ENCODE measurements around the gene RAD21L1.

Gene RAD21L1

DNA sequence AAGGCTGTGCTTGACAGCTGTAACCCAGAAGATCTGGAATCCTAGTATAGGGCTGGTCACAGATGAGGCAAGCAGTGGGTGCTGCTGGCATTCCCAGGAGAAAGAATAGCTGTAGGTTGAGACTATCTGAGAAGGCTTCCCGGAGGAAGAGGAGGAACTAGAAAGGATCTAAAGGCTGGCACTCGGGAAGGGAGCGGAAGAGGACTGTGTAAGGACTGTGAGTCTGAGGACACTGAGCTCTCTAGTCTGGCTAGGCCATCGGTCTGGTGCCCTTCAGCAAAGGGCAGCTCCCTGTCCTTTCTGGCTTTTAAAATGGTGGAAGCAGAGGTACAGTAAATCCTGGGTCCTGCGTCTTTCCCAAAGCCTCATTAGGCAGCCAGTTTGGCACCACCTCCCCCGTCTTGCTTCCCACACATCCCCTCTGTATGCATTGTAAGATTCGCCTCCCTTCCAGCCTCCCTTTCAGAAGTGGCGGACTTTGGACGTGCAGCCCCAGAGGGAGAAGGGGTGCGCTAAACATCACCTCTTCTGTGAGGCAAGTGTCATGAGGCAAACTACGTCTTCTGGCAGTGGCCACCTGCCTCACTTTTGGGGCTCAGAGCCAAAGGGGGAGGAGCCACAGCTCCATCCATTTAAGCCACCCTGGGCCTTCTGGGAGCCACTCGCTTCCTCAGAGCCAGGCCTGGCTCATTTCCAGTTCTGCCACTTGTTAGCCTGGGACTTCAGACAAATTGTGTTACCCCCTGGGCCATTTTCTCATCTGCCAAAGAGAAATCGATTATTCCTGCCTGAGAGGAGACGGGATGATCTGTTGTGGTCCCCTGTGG, 48.9 kb downstream of the RAD21L1 start:
- TF ChIP-seq JUND (IDR thresholded peaks at IDR 0.05; ENCODE audit: low read depth), result no peak
- no peak for DNase-seq (ENCODE audit: low read depth in 1 of 2, low spot score in 1 of 2)
- in situ Hi-C loops (cut with HindIII; ENCODE audit: low pct_unique_long_range_greater_than_20kb, low sequenced_read_pairs), result no loop called here

DNA sequence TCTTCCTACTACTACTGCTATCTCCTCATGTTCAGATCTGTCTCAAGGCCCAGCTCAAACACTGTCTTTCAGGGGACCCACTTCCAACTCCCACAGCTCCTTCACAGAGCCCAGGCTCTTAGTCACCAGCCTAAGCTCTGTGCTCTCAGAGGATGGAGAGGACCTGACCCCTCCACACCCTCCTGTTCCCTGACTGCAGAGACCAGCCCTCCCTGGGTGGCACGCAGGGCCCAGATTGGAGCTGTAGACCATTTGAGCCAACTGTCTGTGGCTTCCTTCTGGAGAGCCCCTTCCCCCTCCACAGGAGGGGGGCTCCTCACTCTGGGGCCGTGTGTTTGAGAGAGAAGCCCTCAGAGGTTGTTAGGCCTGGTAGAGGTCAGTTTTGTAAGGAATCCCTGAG, 50.1 kb downstream of the RAD21L1 start:
- DNase-seq (ENCODE audit: low read depth in 1 of 2, low spot score in 1 of 2), result no peak
- TF ChIP-seq JUND (IDR thresholded peaks at IDR 0.05; ENCODE audit: low read depth), result no peak
- in situ Hi-C loops (cut with HindIII; ENCODE audit: low pct_unique_long_range_greater_than_20kb, low sequenced_read_pairs), result no loop called here

DNA sequence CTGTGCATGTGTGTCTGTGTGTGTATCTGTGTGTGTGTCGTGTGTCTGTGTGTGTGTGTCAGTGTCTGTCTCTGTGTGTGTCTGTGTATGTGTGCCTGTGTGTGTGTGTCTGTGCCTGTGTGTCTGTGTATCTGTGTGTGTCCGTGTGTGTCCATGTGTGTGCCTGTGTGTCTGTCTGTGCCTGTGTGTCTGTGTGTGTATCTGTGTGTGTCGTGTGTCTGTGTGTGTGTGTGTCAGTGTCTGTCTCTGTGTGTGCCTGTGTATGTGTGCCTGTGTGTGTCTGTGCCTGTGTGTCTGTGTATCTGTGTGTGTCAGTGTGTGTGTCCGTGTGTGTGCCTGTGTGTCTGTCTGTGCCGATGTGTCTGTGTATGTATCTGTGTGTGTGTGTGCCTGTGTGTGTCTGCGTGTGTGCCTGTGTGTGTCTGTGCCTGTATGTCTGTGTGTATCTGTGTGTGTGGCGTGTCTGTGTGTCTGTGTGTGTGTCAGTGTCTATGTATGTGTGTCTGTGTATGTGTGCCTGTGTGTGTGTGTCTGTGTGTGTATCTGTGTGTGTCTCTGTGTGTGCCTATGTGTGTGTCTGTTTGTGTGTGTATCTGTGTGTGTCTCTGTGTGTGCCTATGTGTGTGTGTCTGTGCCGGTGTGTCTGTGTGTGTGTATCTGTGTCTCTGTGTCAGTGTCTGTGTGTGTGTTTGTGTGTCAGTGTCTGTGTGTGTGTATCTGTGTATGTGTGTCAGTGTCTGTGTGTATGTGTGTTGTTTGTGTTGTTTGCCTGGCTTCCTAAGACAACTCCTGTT, 51.9 kb downstream of the RAD21L1 start:
- no peak for DNase-seq (ENCODE audit: low read depth in 1 of 2, low spot score in 1 of 2)
- in situ Hi-C loops (cut with HindIII; ENCODE audit: low pct_unique_long_range_greater_than_20kb, low sequenced_read_pairs), result no loop called here
- no peak for TF ChIP-seq JUND (IDR thresholded peaks at IDR 0.05; ENCODE audit: low read depth)

DNA sequence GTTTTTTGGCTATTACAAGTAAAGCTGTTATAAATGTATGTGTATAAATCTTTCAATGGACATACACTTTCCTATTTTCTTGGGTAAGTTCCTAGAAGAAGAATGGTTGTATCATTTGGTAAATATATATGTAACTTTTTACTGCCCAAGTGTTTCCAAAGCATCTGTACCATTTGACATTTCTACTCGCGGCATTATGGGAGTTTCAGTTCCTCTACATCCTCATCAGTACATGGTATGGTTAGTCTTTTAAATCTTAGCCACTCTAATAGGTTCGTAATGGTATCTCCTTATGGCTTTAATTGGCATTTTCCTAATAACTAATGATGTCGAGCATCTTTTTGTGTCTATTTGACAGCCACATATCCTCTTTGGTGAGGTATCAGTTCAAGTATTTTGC, 53.1 kb downstream of the RAD21L1 start:
- in situ Hi-C loops (cut with HindIII; ENCODE audit: low pct_unique_long_range_greater_than_20kb, low sequenced_read_pairs), result no loop called here
- no peak for DNase-seq (ENCODE audit: low read depth in 1 of 2, low spot score in 1 of 2)
- TF ChIP-seq JUND (IDR thresholded peaks at IDR 0.05; ENCODE audit: low read depth), result no peak

DNA sequence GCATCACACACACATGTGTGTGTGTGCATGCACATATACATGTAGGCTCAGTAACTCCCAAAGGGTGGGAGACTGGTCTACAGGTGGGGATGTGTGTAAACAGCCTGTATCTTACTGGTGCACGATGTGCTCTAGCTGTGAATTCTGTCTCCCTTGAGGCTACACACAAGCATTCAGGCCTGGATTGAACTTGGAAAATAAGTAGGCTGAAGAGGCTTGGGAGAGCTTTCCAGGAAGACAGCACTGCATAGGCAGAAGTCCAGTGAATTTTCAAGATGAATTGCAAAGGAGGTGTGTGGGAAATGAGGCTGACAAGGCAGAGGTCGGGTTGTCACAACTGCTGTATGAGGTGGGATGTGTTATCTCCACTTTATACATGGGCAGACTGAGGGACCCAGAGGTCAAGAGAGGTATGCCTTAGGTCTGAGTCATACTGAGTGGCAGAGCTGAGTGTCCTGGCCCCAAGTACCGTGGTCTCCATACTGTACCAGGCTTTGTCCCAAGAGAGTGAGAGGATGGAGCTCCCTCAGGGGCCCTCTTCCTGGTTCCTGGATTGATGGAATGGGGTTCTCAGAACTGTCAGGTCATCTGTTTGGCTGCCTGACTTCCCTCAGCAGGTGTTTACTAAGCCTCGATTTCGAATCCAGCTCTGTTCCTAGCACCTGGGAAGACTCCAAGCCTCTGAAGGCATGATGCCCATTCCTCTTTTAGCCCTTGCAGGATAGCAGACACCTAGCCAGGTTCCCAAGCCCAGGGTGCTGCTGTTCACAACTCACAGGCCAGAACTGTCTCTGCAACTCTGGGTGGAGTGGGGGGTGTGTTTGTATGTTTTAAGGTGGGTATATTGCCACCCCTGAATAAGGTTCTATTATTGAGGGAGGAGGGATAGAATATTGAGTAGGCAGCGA, 54.6 kb downstream of the RAD21L1 start:
- TF ChIP-seq JUND (IDR thresholded peaks at IDR 0.05; ENCODE audit: low read depth), result no peak
- DNase-seq (ENCODE audit: low read depth in 1 of 2, low spot score in 1 of 2), result no peak
- in situ Hi-C loops (cut with HindIII; ENCODE audit: low pct_unique_long_range_greater_than_20kb, low sequenced_read_pairs), result no loop called here

DNA sequence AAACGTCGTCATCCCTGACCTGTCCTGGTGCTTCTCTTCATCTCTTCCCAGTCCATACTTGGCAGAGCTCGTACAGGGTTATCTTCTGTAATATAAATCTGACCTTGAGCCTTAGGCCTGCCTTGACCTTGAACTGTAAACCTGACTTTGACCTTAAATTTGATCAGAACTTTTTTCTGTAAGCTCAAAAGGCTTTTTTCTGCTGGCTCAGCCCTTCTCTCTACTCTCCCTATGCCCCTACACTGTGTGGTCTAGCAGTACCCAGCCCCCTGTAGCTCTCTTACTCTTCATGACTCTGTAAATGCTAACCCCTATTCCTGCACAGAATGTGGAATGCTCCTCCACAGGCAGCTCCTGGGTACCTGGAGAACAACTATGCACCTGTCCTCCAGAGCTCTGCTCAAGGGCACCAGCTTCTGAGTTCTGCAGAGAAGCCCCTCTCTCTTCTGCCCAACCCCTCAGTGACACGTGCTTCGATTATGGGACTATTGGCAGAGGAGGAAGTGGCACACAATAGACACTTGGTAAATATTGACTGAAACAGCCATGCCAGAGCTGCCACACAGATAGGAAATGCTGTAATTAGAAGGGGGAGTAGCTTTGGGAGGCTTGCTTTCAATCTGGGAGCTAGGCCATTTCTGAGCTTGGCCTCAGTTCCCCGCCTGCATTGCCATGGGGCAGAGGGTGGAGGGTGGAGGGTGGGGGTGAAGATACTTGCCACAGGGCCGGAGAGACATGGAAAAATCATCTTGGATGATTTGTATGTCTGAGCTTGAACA, 55.6 kb downstream of the RAD21L1 start:
- TF ChIP-seq JUND (IDR thresholded peaks at IDR 0.05; ENCODE audit: low read depth), result no peak
- in situ Hi-C loops (cut with HindIII; ENCODE audit: low pct_unique_long_range_greater_than_20kb, low sequenced_read_pairs), result no loop called here
- DNase-seq (ENCODE audit: low read depth in 1 of 2, low spot score in 1 of 2), result no peak

DNA sequence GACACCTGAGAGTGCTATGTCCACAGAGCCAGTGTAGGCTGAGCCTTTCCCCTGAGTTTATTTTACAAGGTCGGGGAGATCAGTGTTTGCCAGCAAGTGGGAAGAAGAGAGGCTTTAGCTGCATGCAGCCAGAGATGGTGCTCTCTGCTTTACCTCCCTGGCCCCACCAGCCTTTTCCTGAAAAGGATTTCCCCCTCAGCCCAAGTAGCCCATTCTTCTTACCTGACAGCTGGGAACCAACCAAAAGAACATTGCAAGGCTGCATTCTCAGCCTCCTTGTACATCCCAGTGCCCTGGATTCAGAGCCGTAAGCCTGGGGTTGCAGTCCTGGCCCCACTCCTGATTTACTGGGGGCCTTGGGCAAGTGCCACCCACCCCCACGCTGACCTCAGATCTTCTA, 57.1 kb downstream of the RAD21L1 start:
- DNase-seq (ENCODE audit: low read depth in 1 of 2, low spot score in 1 of 2), result no peak
- in situ Hi-C loops (cut with HindIII; ENCODE audit: low pct_unique_long_range_greater_than_20kb, low sequenced_read_pairs), result no loop called here
- no peak for TF ChIP-seq JUND (IDR thresholded peaks at IDR 0.05; ENCODE audit: low read depth)

DNA sequence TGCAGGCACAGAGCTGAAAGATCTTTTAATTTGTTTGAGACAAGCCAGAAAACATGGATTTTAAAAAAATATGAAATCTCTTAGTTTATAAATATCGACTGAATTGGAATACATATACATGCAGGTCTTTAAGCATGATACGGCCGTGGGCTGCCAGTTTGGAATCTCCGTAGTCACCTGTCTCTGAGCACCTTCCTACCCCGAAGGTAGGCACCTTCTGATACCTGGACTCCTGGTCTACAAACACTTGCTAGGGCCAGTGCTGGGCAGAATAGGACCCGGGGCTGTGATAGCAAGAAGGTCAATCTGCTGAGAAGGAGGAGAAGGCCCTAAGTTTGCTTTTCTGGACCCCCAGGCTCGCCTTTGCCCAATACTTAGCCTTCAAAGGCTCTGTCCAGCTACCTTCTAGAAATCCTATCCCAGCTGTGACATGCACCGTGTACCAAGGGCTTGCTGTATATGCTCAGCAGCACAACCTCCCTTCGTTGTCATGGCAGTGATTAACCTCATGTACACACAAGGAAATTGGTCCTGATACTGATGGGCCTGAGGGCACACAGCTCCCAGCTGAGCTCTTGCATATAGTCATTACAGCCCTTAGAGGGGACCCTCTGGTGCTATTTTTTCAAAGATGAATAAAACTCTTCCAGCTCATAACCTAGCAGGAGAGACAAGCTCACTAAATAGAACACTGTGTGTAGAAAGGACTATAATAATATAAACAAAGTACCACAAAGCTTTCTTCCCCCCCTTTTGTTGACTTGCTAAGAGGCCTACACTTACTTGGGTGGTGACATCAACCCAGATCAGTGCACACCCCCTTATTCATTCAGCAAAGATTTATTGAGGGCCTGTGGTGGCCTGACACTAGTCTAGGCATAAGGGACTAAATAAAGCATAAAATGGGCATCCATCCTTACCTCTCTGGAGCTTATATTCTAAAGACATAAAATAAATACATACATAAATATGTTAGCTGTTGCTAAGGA, 58.0 kb downstream of the RAD21L1 start:
- in situ Hi-C loops (cut with HindIII; ENCODE audit: low pct_unique_long_range_greater_than_20kb, low sequenced_read_pairs), result no loop called here
- no peak for TF ChIP-seq JUND (IDR thresholded peaks at IDR 0.05; ENCODE audit: low read depth)
- no peak for DNase-seq (ENCODE audit: low read depth in 1 of 2, low spot score in 1 of 2)

DNA sequence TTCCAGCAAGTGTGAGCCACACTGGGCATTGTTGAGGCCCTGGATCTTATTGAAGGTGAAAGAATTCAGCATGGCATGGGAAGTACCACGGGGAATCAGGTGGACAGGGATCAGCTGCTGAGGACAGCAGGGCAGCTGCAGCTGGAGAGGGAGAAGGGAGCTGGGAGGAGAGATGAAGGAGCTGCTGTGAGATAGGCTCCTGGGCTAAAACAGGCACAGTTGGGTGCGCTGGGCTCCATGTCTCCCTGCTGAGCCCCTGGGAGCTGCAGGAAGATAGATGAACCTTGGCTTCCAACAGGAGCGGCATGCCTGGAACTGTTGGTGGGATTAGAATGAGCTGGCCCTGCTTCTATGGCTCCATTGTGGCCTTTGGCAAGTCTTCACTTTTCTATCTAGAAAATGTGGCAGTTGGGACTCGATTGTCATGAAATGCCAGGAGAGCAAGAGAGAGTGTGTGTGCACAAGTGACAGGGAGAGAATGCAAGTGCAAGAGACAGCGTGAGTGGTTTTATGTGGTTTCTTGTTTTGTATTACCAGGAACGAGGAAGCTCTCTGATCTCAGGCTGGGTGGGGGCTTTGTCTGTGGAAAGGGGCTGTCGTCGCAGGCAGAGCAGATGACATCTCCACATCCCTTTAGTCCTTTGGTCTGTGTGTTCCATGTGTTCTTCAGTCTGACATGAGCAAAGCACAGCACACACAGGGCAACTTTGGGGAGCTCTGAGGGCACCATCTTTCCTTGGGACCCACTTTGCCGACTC, 60.6 kb downstream of the RAD21L1 start:
- DNase-seq (ENCODE audit: low read depth in 1 of 2, low spot score in 1 of 2), result no peak
- no peak for TF ChIP-seq JUND (IDR thresholded peaks at IDR 0.05; ENCODE audit: low read depth)
- in situ Hi-C loops (cut with HindIII; ENCODE audit: low pct_unique_long_range_greater_than_20kb, low sequenced_read_pairs), result no loop called here

DNA sequence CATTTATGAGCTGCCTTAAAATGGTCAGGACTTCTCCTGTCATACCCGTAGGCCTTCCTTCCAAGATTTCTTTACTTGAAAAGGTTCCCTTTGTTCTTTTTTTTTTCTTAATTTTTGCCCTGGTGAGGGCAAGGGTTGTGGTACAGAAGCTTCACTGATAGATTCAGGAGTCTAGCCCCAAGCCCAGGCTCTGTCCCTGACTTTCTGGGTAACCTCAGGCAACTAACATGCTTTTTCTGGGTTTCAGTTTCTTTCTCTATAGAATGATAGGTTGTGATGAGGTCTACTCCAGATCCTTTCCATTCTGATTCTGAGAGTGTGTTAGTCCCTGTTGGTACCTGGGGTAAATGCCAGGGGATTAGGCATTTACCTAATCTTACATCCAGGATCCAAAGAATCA, 61.5 kb downstream of the RAD21L1 start:
- in situ Hi-C loops (cut with HindIII; ENCODE audit: low pct_unique_long_range_greater_than_20kb, low sequenced_read_pairs), result no loop called here
- no peak for TF ChIP-seq JUND (IDR thresholded peaks at IDR 0.05; ENCODE audit: low read depth)
- DNase-seq (ENCODE audit: low read depth in 1 of 2, low spot score in 1 of 2), result no peak

Measured in T47D (cell line).